Left ventricle myocardium inferior (tissue), 1 donor: ENCODE measurements around the gene OCIAD1. TPM values are rescaled to one million over a fixed set of nuclear protein-coding genes. Genes with fewer than 3 reads are reported as not detected.

Experiments
- DNase-seq: peaks from one replicate; pipeline ENCODE4 v3.0.0-alpha.2; 2020
- H3K27ac ChIP-seq: fragments of 200-600 bp; replicated peaks from 2 replicates; pipeline ENCODE4 v1.8.0; 2021
- H3K27me3 ChIP-seq: fragments of 200-600 bp; 2 replicates; pipeline ENCODE4 v1.8.0; 2021; ENCODE audit warnings: low read depth
- H3K36me3 ChIP-seq: fragments of 200-600 bp; 2 replicates; pipeline ENCODE4 v1.8.0; 2021
- H3K4me1 ChIP-seq: fragments of 200-600 bp; 2 replicates; pipeline ENCODE4 v1.8.0; 2021
- H3K4me3 ChIP-seq: fragments of 200-600 bp; 2 replicates; pipeline ENCODE4 v1.8.0; 2021; ENCODE audit warnings: mild to moderate bottlenecking, moderate library complexity
- H3K9me3 ChIP-seq: fragments of 200-600 bp; replicated peaks from 2 replicates; pipeline ENCODE4 v1.8.0; 2021
- CTCF ChIP-seq: fragments of 200-600 bp; IDR thresholded peaks from 2 replicates; pipeline ENCODE4 v1.8.0; 2021; ENCODE audit warnings: antibody characterized with exemption, mild to moderate bottlenecking, borderline replicate concordance
- intact Hi-C: fragments of 100-400 bp; cut with micrococcal nuclease; formaldehyde crosslinking; loops from one replicate; pipeline ENCODE4 v1.11.0; 2022
- total RNA-seq: library from RNA; stranded (reverse); fragmentation: NEBNext Ultra II Directional; extraction: Animal tissue kit (Norgen Biotek cat#: 25700); gene quantifications from one replicate; pipeline ENCODE4 v1.2.1, GENCODE V29; 2021
- donor health status: DM: no; HTN: yes; CAD: no; lungs with severe emphysema.

OCIAD1 gene
- total RNA-seq, 1 donor from 2014 or later, result 129 TPM

- H3K4me1 ChIP-seq, result peaks cover 7% of the 10 kb centered on the region
- TF ChIP-seq CTCF, result no peak
- no peak overlapping the region for H3K27ac ChIP-seq
- H3K27me3 ChIP-seq, result no peaks in the 10 kb centered on the region
- peaks cover 22% of the 10 kb centered on the region for H3K36me3 ChIP-seq
- no peaks in the 10 kb centered on the region for H3K9me3 ChIP-seq
- no peak overlapping the region for H3K4me3 ChIP-seq
- intact Hi-C loops, result no loop called here
- no peak for DNase-seq
Observed at GRCh38 chr4:48899432-48899749, 68.5 kb downstream of the OCIAD1 start.

GRCh38 chr4:48899950-48900349, 69.1 kb downstream of the OCIAD1 start:
- Histone ChIP-seq H3K27ac (no peak overlapping the region), H3K4me1 (peaks cover 7% of the 10 kb centered on the region), H3K27me3 (no peaks in the 10 kb centered on the region), H3K4me3 (no peak overlapping the region), H3K9me3 (no peaks in the 10 kb centered on the region), H3K36me3 (peaks cover 22% of the 10 kb centered on the region)
- intact Hi-C loops, result no loop called here
- no peak for TF ChIP-seq CTCF
- DNase-seq, result no peak

- H3K4me3 ChIP-seq, result no peak overlapping the region
- H3K4me1 ChIP-seq, result peaks cover 11% of the 10 kb centered on the region
- peaks cover 13% of the 10 kb centered on the region for H3K36me3 ChIP-seq
- no peak overlapping the region for H3K27ac ChIP-seq
- DNase-seq, result no peak
- H3K9me3 ChIP-seq, result no peaks in the 10 kb centered on the region
- H3K27me3 ChIP-seq, result no peaks in the 10 kb centered on the region
- TF ChIP-seq CTCF, result no peak
- intact Hi-C loops, result no loop called here
Observed at GRCh38 chr4:48901196-48901595, 70.3 kb downstream of the OCIAD1 start.

- Histone ChIP-seq H3K36me3 (peaks cover 12% of the 10 kb centered on the region), H3K27ac (no peak overlapping the region), H3K4me3 (no peak overlapping the region), H3K4me1 (peaks cover 21% of the 10 kb centered on the region), H3K9me3 (no peaks in the 10 kb centered on the region), H3K27me3 (no peaks in the 10 kb centered on the region)
- intact Hi-C loops, result no loop called here
- DNase-seq, result no peak
- no peak for TF ChIP-seq CTCF
Observed at GRCh38 chr4:48902266-48902665, 71.4 kb downstream of the OCIAD1 start.

- intact Hi-C loops, result no loop called here
- H3K36me3 ChIP-seq, result peaks cover 12% of the 10 kb centered on the region
- H3K4me1 ChIP-seq, result peaks cover 21% of the 10 kb centered on the region
- no peak overlapping the region for H3K4me3 ChIP-seq
- H3K9me3 ChIP-seq, result no peaks in the 10 kb centered on the region
- TF ChIP-seq CTCF, result no peak
- no peak overlapping the region for H3K27ac ChIP-seq
- DNase-seq, result no peak
- no peaks in the 10 kb centered on the region for H3K27me3 ChIP-seq
Observed at GRCh38 chr4:48904101-48904500, 73.2 kb downstream of the OCIAD1 start.

- intact Hi-C loops, result no loop called here
- TF ChIP-seq CTCF, result no peak
- Histone ChIP-seq H3K27ac (no peak overlapping the region), H3K27me3 (no peaks in the 10 kb centered on the region), H3K4me1 (peaks cover 18% of the 10 kb centered on the region), H3K36me3 (peaks cover 12% of the 10 kb centered on the region), H3K4me3 (no peak overlapping the region), H3K9me3 (no peaks in the 10 kb centered on the region)
- no peak for DNase-seq
Observed at GRCh38 chr4:48904541-48905142, 73.8 kb downstream of the OCIAD1 start.
